ENCODE results near the gene PANK1.
"Not testable (repeated sequence)": the region's sequence is repeated elsewhere in the genome, so short reads cannot be mapped to it uniquely, and the experiment has no call there.

The PANK1 gene

DNA sequence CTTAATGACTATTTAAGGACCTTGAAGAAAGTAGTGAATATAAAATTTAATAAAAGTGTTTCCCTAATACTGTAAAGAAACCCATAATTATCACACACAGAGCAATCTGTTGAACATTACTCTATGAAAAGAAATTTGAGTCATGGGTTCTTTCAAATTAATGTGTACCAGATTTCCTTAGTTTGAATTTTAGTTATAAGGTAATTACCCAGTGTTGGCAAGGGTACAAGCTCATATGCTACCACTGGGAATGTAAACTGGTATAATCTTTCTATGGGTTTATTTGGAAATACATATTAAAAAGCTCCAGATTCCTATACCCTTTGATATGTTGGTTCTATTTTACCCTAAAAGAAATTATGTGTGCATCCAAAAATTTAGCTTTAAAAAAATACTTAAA lies 22.9 kb downstream of the PANK1 start:
- H3K4me3 ChIP-seq (ENCODE audit: insufficient read depth, low read length, poor library complexity, severe bottlenecking), result no peak overlapping the region
- H3F3A ChIP-seq (ENCODE audit: insufficient read depth), result no peaks in the 10 kb centered on the region
- no peak overlapping the region for H3K27ac ChIP-seq (ENCODE audit: low read depth, low read length)
- TF ChIP-seq, protein P1, sequence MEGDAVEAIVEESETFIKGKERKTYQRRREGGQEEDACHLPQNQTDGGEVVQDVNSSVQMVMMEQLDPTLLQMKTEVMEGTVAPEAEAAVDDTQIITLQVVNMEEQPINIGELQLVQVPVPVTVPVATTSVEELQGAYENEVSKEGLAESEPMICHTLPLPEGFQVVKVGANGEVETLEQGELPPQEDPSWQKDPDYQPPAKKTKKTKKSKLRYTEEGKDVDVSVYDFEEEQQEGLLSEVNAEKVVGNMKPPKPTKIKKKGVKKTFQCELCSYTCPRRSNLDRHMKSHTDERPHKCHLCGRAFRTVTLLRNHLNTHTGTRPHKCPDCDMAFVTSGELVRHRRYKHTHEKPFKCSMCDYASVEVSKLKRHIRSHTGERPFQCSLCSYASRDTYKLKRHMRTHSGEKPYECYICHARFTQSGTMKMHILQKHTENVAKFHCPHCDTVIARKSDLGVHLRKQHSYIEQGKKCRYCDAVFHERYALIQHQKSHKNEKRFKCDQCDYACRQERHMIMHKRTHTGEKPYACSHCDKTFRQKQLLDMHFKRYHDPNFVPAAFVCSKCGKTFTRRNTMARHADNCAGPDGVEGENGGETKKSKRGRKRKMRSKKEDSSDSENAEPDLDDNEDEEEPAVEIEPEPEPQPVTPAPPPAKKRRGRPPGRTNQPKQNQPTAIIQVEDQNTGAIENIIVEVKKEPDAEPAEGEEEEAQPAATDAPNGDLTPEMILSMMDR (IDR thresholded peaks at IDR 0.05; ENCODE audit: insufficient read depth, low read length, poor library complexity, severe bottlenecking), result no peak
- no peak for TF ChIP-seq EZH2phosphoT487 (conservative IDR thresholded peaks at IDR 0.05; ENCODE audit: low read length)
- H2AFZ ChIP-seq (ENCODE audit: low read depth, low read length, severe bottlenecking), result no peak overlapping the region
- no peaks in the 10 kb centered on the region for H3K9me2 ChIP-seq (replicated peaks; ENCODE audit: insufficient read depth, low read length)
- H3K9me3 ChIP-seq (ENCODE audit: insufficient read depth, low read length), result no peaks in the 10 kb centered on the region
- H3K4me2 ChIP-seq (ENCODE audit: low read depth, low read length, poor library complexity, severe bottlenecking), result no peak overlapping the region
- H3K79me2 ChIP-seq (ENCODE audit: insufficient read depth, low read length), result peaks cover 11% of the 10 kb centered on the region; the same call in 1 of the 2 replicates
- no peaks in the 10 kb centered on the region for H3K27me3 ChIP-seq (ENCODE audit: low read length)
- H4K20me1 ChIP-seq (ENCODE audit: low read depth, low read length), result no peaks in the 10 kb centered on the region; the same call in 1 of the 2 replicates
- no peaks in the 10 kb centered on the region for H3K36me3 ChIP-seq (ENCODE audit: low read length)
- H3K9ac ChIP-seq (ENCODE audit: low read length), result no peak overlapping the region

DNA sequence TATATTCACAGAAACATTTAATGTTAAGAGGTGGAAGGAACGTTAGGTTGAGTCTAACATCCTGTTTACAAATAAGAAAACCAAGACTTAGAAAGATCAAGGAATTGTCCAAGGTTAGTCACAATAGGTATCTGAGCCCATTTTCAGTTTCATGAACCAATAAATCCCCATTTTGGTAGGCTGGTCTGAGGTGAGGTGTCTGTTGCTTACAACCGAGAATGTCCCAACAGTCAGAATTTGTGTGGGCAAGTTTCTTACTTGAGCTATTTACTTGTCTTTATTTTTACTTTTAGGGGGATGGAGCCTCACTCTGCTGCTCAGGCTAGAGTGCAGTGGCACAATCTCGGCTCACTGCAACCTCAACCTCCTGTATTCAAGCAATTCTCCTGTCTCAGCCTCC lies 23.6 kb downstream of the PANK1 start:
- no peaks in the 10 kb centered on the region; the same call in 1 of the 2 replicates for H4K20me1 ChIP-seq (ENCODE audit: low read depth, low read length)
- no peak overlapping the region for H3K9ac ChIP-seq (ENCODE audit: low read length)
- TF ChIP-seq, protein P1 (IDR thresholded peaks at IDR 0.05; ENCODE audit: insufficient read depth, low read length, poor library complexity, severe bottlenecking), result no peak
- TF ChIP-seq EZH2phosphoT487 (conservative IDR thresholded peaks at IDR 0.05; ENCODE audit: low read length), result no peak
- no peak overlapping the region for H3K4me2 ChIP-seq (ENCODE audit: low read depth, low read length, poor library complexity, severe bottlenecking)
- no peaks in the 10 kb centered on the region for H3K9me2 ChIP-seq (replicated peaks; ENCODE audit: insufficient read depth, low read length)
- H2AFZ ChIP-seq (ENCODE audit: low read depth, low read length, severe bottlenecking), result no peak overlapping the region
- H3K27me3 ChIP-seq (ENCODE audit: low read length), result no peaks in the 10 kb centered on the region
- H3K79me2 ChIP-seq (ENCODE audit: insufficient read depth, low read length), result peaks cover 6% of the 10 kb centered on the region; the same call in 1 of the 2 replicates
- no peaks in the 10 kb centered on the region for H3K9me3 ChIP-seq (ENCODE audit: insufficient read depth, low read length)
- no peaks in the 10 kb centered on the region for H3K36me3 ChIP-seq (ENCODE audit: low read length)
- H3F3A ChIP-seq (ENCODE audit: insufficient read depth), result no peaks in the 10 kb centered on the region
- no peak overlapping the region for H3K27ac ChIP-seq (ENCODE audit: low read depth, low read length)
- no peak overlapping the region for H3K4me3 ChIP-seq (ENCODE audit: insufficient read depth, low read length, poor library complexity, severe bottlenecking)

DNA sequence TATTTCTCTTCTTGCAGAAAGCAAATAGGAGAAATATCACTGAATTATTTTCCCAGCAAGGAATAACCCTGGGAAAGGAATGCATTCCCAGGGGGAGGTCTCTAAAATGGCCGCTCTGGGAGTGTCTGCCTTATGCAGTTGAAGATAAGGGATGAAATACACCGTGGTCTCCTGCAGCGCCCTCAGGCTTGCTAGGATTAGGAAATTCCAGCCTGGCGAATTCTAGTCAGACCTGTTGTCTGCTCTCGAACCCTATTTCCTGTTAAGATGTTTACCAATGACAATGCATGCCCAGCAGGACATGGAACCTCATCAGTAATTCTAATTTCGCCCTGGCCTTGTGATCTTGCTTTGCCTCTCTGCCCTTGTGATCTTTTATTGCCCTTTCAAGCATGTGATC lies 24.7 kb downstream of the PANK1 start:
- not testable (repeated sequence) for H3K27ac ChIP-seq (ENCODE audit: low read depth, low read length); H3K4me2 ChIP-seq (ENCODE audit: low read depth, low read length, poor library complexity, severe bottlenecking); H3K27me3 ChIP-seq (ENCODE audit: low read length); H3K9ac ChIP-seq (ENCODE audit: low read length); H2AFZ ChIP-seq (ENCODE audit: low read depth, low read length, severe bottlenecking); H3K36me3 ChIP-seq (ENCODE audit: low read length); H3K9me2 ChIP-seq (replicated peaks; ENCODE audit: insufficient read depth, low read length); H3K79me2 ChIP-seq (ENCODE audit: insufficient read depth, low read length); H3K9me3 ChIP-seq (ENCODE audit: insufficient read depth, low read length); H3F3A ChIP-seq (ENCODE audit: insufficient read depth); H3K4me3 ChIP-seq (ENCODE audit: insufficient read depth, low read length, poor library complexity, severe bottlenecking); H4K20me1 ChIP-seq (ENCODE audit: low read depth, low read length)

DNA sequence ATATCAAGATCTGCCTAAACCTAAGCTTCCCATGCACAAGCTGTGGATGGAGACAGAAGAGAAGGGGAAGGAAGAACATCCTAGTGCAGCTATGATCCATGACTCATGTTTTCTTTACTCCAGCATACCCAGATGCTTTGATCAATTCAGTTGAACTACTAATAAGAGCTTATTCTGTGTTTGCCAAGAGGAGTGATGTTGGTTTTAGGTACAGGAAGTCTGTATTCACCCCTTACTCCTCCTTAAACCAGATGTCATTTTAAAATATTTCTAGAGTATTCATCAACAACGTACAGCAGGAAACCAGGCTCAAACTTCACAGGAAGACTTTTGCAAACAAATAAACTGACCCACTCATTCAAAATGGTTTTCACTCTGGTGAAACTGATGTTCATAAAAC lies 29.2 kb downstream of the PANK1 start:
- Histone ChIP-seq H3K27ac (ENCODE audit: low read depth, low read length) (no peak overlapping the region), H3F3A (ENCODE audit: insufficient read depth) (no peaks in the 10 kb centered on the region), H3K9ac (ENCODE audit: low read length) (no peak overlapping the region), H2AFZ (ENCODE audit: low read depth, low read length, severe bottlenecking) (no peak overlapping the region), H3K27me3 (ENCODE audit: low read length) (no peaks in the 10 kb centered on the region), H4K20me1 (ENCODE audit: low read depth, low read length) (no peaks in the 10 kb centered on the region; the same call in 1 of the 2 replicates), H3K4me2 (ENCODE audit: low read depth, low read length, poor library complexity, severe bottlenecking) (no peak overlapping the region), H3K79me2 (ENCODE audit: insufficient read depth, low read length) (peaks cover 3% of the 10 kb centered on the region; the same call in 1 of the 2 replicates), H3K9me3 (ENCODE audit: insufficient read depth, low read length) (no peaks in the 10 kb centered on the region), H3K9me2 (replicated peaks; ENCODE audit: insufficient read depth, low read length) (no peaks in the 10 kb centered on the region), H3K4me3 (ENCODE audit: insufficient read depth, low read length, poor library complexity, severe bottlenecking) (no peak overlapping the region), H3K36me3 (ENCODE audit: low read length) (0 out of 2 replicates have a peak, but pooled peaks cover 2% of the 10 kb centered on the region)
- TF ChIP-seq EZH2phosphoT487 (conservative IDR thresholded peaks at IDR 0.05; ENCODE audit: low read length), result no peak
- TF ChIP-seq, protein P1 (IDR thresholded peaks at IDR 0.05; ENCODE audit: insufficient read depth, low read length, poor library complexity, severe bottlenecking), result no peak

All from SU-DHL-6 (cell line).